Measurements from ENCODE around the gene JPT1.
"Not testable (repeated sequence)": the region's sequence is repeated elsewhere in the genome, so short reads cannot be mapped to it uniquely, and the experiment has no call there.

The JPT1 gene

DNA sequence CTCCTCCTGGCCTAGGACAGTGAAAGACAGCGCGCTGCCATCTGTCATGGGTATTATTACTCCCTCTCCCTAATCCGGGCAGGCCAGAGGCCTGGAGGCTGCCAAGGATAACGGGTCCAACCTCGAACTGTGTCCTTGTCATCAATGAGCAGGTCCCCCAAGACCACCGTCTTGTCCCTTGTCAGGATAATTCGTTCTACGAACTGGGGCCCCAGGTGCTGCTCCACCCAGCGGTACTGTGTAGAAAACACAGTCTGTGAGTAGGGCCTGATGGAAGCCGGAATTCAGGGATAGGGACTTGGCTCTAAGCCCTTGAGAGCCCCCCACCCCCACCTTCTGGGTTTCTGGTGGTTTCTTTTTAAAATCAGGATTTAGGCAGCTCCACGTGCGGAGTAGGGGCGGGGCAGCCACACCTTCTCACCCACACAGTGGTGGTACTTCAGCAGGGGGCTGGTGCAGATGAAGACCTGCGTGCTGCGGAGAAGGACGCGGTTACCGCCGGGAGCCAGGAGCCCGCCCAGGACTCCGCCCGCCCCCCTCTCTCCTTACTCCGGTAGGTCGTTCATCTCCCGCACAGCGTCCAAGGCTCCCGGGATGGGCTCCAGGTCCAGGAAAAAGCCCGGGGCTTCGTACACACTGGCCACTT lies 23.6 kb downstream of the JPT1 start:
- Histone ChIP-seq H3K27me3 (ENCODE audit: insufficient read depth, poor library complexity, severe bottlenecking) (no peaks in the 10 kb centered on the region), H3K4me3 (replicated peaks; ENCODE audit: insufficient read depth, low read length) (peak overlapping the region; percentile 87), H3K27ac (replicated peaks) (peak overlapping the region; percentile 85)
- peak in 1 of 2 experiments; percentile 58 for DNase-seq (ENCODE audit: low read depth in 1 of 2, low spot score in 1 of 2)
- TF ChIP-seq, protein P1, sequence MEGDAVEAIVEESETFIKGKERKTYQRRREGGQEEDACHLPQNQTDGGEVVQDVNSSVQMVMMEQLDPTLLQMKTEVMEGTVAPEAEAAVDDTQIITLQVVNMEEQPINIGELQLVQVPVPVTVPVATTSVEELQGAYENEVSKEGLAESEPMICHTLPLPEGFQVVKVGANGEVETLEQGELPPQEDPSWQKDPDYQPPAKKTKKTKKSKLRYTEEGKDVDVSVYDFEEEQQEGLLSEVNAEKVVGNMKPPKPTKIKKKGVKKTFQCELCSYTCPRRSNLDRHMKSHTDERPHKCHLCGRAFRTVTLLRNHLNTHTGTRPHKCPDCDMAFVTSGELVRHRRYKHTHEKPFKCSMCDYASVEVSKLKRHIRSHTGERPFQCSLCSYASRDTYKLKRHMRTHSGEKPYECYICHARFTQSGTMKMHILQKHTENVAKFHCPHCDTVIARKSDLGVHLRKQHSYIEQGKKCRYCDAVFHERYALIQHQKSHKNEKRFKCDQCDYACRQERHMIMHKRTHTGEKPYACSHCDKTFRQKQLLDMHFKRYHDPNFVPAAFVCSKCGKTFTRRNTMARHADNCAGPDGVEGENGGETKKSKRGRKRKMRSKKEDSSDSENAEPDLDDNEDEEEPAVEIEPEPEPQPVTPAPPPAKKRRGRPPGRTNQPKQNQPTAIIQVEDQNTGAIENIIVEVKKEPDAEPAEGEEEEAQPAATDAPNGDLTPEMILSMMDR (IDR thresholded peaks at IDR 0.05; ENCODE audit: insufficient read depth, low read length), result peak; percentile 36
- TF ChIP-seq GABPA (IDR thresholded peaks at IDR 0.05; ENCODE audit: low read depth) (no peak), POLR2AphosphoS5 (IDR thresholded peaks at IDR 0.05; ENCODE audit: low read depth) (no peak)

DNA sequence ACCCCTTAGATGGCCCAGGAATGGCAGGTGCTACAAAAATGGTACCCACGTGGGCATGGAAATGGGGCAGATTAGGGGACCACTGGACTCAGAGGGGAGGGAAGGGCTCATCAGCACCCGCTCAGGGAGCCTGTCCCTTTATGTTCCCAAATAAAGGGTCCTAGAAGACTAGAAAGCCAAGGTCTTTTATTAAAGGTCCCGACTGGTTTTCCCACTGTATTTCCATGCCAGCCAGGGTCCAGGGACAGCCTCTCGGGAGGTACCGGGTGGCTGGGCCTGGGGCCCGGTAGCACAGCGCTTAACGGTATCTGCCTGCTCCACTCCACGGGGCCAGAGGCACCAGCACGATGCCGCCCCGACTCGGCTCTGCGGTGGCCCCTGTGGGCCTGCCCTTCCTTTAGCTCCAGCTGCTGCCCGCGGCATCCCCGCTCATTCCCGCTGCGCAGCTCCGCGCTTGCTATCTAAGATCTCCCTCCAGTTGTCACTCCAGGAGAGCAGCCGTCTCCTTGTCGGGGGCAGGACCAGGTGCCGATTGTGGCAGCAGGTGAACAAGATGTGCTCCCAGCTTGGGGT lies 24.2 kb downstream of the JPT1 start:
- peak overlapping the region; percentile 87 for H3K4me3 ChIP-seq (replicated peaks; ENCODE audit: insufficient read depth, low read length)
- TF ChIP-seq SPI1 (IDR thresholded peaks at IDR 0.05; ENCODE audit: borderline replicate concordance, low read depth) (no peak), POLR2AphosphoS5 (IDR thresholded peaks at IDR 0.05; ENCODE audit: low read depth) (no peak)
- no peaks in the 10 kb centered on the region for H3K27me3 ChIP-seq (ENCODE audit: insufficient read depth, poor library complexity, severe bottlenecking)
- DNase-seq (ENCODE audit: low read depth in 1 of 2, low spot score in 1 of 2), result no peak
- no peak overlapping the region for H3K27ac ChIP-seq (replicated peaks)

DNA sequence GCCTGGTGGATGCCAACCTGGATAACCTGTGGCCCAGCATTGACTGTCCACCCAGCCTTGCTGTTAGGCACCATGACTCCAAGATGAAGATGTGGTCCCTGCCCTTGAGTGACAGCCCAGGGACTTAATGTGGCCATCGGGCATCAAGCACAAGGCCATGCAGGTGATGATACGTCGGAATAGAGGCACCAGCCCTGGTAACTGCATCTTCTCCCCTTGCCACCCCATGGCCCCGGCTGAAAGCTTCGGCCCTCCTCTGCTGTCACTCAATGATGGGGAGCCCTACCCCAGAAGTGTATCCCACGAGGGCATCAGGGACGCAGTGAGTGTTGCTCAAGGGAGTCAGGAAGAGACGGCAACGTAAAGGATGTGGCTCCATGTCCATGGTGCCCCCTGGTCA lies 24.7 kb downstream of the JPT1 start:
- no peak for DNase-seq (ENCODE audit: low read depth in 1 of 2, low spot score in 1 of 2)

DNA sequence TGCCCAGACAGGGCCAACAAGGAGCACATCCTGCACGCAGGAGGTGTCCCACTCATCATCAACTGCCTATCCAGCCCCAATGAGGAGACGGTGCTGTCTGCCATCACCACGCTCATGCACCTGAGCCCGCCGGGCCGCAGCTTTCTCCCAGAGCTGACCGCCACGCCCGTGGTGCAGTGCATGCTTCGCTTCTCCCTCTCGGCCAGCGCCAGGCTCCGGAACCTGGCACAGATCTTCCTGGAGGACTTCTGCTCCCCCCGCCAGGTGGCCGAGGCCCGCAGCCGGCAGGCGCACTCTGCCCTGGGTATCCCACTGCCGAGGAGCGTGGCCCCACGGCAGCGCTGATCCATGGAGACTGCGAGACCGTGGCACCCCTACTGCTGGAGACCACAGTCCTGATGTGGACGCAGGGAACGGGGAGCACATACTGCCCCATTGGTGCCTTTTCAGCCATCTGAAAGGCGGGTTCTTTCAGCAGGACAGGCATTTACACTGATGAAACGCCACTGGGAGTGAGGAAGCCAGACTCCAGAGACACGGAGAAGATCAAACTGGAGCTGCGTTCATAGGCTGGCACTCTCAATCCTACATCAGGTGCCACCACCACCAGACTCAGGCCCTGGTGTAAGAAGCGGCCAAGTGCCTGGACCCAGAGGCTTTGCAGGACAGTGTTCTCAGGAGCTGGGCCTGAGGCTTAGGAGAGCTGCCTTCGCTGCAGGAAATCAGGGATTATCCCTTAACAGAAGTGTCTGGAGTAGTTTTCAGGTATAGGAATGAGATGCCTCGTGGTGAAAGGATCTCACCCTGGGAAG lies 25.4 kb downstream of the JPT1 start:
- TF ChIP-seq GABPA (IDR thresholded peaks at IDR 0.05; ENCODE audit: low read depth), result no peak
- TF ChIP-seq SPI1 (IDR thresholded peaks at IDR 0.05; ENCODE audit: borderline replicate concordance, low read depth), result no peak
- TF ChIP-seq, protein P2, sequence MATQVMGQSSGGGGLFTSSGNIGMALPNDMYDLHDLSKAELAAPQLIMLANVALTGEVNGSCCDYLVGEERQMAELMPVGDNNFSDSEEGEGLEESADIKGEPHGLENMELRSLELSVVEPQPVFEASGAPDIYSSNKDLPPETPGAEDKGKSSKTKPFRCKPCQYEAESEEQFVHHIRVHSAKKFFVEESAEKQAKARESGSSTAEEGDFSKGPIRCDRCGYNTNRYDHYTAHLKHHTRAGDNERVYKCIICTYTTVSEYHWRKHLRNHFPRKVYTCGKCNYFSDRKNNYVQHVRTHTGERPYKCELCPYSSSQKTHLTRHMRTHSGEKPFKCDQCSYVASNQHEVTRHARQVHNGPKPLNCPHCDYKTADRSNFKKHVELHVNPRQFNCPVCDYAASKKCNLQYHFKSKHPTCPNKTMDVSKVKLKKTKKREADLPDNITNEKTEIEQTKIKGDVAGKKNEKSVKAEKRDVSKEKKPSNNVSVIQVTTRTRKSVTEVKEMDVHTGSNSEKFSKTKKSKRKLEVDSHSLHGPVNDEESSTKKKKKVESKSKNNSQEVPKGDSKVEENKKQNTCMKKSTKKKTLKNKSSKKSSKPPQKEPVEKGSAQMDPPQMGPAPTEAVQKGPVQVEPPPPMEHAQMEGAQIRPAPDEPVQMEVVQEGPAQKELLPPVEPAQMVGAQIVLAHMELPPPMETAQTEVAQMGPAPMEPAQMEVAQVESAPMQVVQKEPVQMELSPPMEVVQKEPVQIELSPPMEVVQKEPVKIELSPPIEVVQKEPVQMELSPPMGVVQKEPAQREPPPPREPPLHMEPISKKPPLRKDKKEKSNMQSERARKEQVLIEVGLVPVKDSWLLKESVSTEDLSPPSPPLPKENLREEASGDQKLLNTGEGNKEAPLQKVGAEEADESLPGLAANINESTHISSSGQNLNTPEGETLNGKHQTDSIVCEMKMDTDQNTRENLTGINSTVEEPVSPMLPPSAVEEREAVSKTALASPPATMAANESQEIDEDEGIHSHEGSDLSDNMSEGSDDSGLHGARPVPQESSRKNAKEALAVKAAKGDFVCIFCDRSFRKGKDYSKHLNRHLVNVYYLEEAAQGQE (IDR thresholded peaks at IDR 0.05; ENCODE audit: insufficient replicate concordance, low read depth), result no peak
- TF ChIP-seq, protein P1 (IDR thresholded peaks at IDR 0.05; ENCODE audit: insufficient read depth, low read length), result no peak
- no peak; the same call in none of the 2 replicates for TF ChIP-seq POLR2AphosphoS5 (IDR thresholded peaks at IDR 0.05; ENCODE audit: low read depth)
- H3K4me3 ChIP-seq (replicated peaks; ENCODE audit: insufficient read depth, low read length), result no peak overlapping the region
- no peak overlapping the region for H3K27ac ChIP-seq (replicated peaks)
- no peak for DNase-seq (ENCODE audit: low read depth in 1 of 2, low spot score in 1 of 2)
- no peaks in the 10 kb centered on the region for H3K27me3 ChIP-seq (ENCODE audit: insufficient read depth, poor library complexity, severe bottlenecking)

More for the DNA sequence above, 24.7 kb downstream of the JPT1 start:
- Histone ChIP-seq H3K27me3 (ENCODE audit: insufficient read depth, poor library complexity, severe bottlenecking) (no peaks in the 10 kb centered on the region), H3K27ac (replicated peaks) (no peak overlapping the region), H3K4me3 (replicated peaks; ENCODE audit: insufficient read depth, low read length) (no peak overlapping the region)
- TF ChIP-seq, protein P1 (IDR thresholded peaks at IDR 0.05; ENCODE audit: insufficient read depth, low read length), result no peak
- TF ChIP-seq, protein P2 (IDR thresholded peaks at IDR 0.05; ENCODE audit: insufficient replicate concordance, low read depth), result no peak
- no peak for TF ChIP-seq GABPA (IDR thresholded peaks at IDR 0.05; ENCODE audit: low read depth)
- TF ChIP-seq POLR2AphosphoS5 (IDR thresholded peaks at IDR 0.05; ENCODE audit: low read depth), result no peak
- TF ChIP-seq SPI1 (IDR thresholded peaks at IDR 0.05; ENCODE audit: borderline replicate concordance, low read depth), result no peak

DNA sequence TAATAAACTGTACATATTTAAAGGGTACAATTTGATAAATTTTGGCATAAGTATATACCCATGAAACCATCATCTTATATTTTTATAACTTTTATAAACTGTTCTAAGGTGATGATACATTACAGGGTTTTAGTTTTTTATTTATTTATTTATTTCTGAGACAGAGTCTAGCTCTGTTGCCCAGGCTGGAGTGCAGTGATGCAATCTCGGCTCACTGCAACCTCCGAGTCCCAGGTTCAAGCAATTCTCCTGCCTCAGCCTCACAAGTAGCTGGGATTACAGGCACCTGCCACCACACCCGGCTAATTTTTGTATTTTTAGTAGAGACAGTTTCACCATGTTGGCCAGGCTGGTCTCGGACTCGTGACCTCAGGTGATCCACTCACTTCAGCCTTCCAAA lies 26.4 kb downstream of the JPT1 start:
- H3K27ac ChIP-seq (replicated peaks); H3K4me3 ChIP-seq (replicated peaks; ENCODE audit: insufficient read depth, low read length); H3K27me3 ChIP-seq (ENCODE audit: insufficient read depth, poor library complexity, severe bottlenecking); DNase-seq (ENCODE audit: low read depth in 1 of 2, low spot score in 1 of 2): not testable (repeated sequence)
